HT-29 (cell line): ENCODE measurements around the gene OXLD1. TPM values are rescaled to one million over a fixed set of nuclear protein-coding genes. Genes with fewer than 3 reads are reported as not detected.

Source experiments
- DNase-seq: peaks from one replicate; pipeline ENCODE4 v3.0.0-alpha.2; 2015; ENCODE audit warnings: low spot score
- total RNA-seq: library from RNA; depleted of rRNA; stranded (reverse); fragments of >200 nt; shearing (Covaris generic); gene quantifications from 2 replicates; pipeline ENCODE4 v1.2.3, GENCODE V29; 2014

OXLD1 gene
- total RNA-seq, 1 experiment from 2014 or later, result 97.8 TPM

GRCh38 chr17:81683584-81684441, 17.4 kb upstream of the OXLD1 start, which contains the start of the genes ARL16 and HGS:
Gene ARL16, minus strand, starts transcription at chr17:81683797. Its CDS starts 44 bp downstream, at chr17:81683753.
Gene HGS, plus strand, starts transcription at chr17:81684011. Its CDS starts 56 bp downstream, at chr17:81684067.
- peak; percentile 99 for DNase-seq

GRCh38 chr17:81683208-81683583, 16.8 kb upstream of the OXLD1 start:
- DNase-seq, result no peak

DNA sequence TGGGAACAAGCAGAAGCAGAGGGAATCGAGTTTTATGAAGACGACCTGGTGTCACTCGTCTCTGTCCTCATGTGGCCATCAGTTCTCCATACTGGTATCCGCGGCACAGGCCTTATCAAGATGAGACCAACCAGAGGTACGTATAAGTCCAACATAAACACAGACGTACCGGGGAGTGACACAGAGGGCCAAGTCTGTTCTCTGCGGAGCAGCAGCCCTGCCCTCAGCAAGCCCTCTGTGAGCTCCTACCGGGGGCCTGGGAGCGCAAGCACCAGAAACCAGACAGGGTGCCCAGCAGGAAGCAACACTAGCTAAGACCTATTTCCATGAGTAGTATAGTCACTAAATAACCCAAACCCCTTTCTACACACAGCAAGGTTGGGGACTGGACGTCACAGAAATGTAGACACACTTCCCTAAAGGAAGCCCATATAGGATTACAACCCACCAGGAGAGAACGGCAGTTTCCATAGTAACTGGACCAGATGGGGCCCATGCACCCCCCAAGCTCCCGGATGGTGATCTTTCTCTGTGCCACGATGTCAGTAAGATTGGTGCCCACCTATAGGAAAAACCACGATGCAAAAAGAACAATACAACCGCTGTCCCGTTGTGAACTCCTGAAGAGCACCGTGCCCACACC, 16.3 kb upstream of the OXLD1 start:
- DNase-seq, result no peak

DNA sequence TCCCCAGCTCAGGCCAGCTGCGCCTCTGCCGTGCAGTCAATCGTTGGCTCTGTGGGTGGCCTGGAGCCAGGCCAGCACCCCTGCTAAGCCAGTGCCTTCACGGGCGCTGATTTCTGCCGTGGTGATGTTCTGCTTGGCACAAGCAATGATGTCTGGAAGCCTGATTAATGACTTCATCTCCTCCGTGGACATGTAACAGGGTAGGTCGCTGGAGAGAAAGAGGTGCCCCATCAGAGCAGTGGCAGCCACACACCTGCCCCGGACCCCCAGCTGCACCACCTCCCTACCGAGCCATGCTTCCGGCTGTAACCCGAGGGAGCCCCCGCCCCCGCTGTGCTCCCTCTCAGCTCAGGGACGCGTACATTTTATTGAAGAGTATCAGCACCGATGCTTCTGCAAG, 15.3 kb upstream of the OXLD1 start:
- no peak for DNase-seq

GRCh38 chr17:81680150-81680549, 13.7 kb upstream of the OXLD1 start:
- no peak for DNase-seq

- DNase-seq, result no peak
Measured at GRCh38 chr17:81676906-81677305, 10.5 kb upstream of the OXLD1 start.

GRCh38 chr17:81675515-81676221, 9.3 kb upstream of the OXLD1 start:
- DNase-seq, result peak; percentile 33

GRCh38 chr17:81673561-81674258, 7.3 kb upstream of the OXLD1 start:
- DNase-seq, result no peak

GRCh38 chr17:81672954-81673353, 6.5 kb upstream of the OXLD1 start:
- no peak for DNase-seq

- no peak for DNase-seq
Measured at GRCh38 chr17:81672504-81672903, 6.1 kb upstream of the OXLD1 start.

DNA sequence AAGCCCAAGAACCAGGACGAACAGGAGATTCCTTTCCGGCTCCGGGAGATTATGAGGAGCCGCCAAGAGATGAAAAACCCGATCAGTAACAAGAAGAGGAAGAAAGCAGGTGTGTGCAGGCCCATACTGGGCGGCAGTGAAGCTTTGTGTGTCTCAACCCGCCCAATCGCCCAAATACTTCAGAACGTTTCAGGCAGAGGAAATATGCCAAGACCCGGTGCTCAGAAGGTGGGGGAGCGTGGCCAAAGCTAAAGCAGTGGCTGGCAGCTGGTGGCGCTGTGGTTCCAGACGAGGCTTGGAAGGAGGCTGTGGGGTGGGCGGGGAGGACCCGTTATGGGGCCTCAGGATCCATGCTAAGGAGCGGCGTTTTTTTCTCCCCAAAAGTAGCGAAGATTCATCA, 1.3 kb upstream of the OXLD1 start:
- no peak for DNase-seq

GRCh38 chr17:81666092-81666341, 388 bp downstream of the OXLD1 start:
- DNase-seq, result peak; percentile 32

DNA sequence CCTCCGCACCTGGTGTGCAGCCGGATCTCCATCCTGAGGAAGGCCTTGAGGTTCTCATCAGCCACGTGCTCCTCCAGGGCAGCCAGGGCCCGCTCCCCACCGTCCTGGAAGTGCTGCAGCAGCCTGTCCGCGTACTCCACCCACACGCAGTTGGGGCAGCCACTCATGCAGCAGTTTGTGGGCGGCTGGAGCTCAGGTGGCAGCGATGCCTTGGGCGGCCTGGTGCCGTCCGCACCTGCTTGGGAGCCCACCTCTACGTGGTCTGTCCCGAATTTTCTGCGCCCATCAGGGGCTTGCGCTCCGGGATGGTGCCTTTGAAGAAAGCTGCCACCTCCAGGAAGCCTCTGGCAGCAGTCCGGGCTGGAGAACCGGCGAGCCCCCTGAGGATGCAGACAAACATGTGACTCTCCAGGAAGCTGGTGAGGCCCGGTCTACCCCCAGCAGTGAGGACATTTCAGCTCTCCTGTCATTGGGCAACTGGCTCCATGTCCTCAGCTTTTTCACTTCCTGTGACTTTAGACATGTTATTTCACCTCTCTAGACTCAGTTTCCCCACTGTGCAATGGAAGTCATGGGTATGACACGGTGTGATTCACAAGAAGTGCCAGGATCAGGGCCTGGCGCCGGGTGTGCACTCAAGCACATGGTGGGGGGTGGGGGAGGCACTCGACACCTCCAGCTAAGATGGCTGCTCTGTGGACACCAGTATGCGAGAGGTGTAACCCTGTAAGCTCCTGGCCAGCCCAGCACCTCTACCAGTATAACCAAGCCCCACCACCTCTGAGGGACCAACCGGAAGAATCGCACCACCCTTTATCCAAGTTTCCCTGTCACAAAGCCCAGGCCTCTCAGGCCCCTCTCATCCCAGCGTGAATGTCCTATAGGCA, 957 bp downstream of the OXLD1 start:
- DNase-seq, result no peak

DNA sequence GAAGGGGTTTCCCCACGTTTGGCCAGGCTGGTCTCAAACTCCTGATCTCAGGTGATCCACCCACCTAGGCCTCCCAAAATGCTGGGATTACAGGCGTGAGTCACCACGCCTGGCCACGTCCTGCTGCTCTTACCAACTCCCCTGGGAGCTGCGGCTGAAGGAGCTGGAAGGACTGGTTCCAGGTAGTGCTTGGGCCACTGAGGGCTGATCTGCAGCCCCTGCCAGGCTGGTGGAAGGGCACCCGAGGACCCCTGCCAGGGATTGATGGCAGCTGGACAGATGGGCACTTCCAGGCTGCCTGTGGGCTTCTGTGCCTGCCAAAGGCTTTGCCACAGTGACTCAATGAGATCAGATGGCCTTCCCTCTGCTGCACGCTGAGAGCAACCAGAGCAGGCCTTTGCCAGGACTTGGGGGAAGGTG, 2.3 kb downstream of the OXLD1 start:
- DNase-seq, result no peak

GRCh38 chr17:81662002-81662401, 4.4 kb downstream of the OXLD1 start:
- no peak for DNase-seq

DNA sequence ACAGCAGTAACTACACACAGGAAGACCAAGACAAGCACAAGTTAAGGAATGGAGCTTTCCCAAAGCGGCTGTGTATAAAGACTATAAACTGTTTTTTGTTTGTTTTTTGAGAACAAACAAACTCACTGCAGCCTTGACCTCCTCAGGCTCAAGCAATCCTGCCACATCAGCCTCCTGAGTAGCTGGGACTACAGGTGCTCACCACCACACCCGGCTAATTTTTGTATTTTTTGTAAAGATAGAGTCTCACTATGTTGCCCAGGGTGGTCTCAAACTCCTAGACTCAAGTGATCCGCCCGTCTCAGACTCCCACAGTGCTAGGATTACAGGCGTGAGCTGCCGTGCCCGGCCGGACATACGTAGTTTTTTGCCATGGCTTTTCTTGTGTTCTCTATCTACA, 6.0 kb downstream of the OXLD1 start:
- no peak for DNase-seq

DNA sequence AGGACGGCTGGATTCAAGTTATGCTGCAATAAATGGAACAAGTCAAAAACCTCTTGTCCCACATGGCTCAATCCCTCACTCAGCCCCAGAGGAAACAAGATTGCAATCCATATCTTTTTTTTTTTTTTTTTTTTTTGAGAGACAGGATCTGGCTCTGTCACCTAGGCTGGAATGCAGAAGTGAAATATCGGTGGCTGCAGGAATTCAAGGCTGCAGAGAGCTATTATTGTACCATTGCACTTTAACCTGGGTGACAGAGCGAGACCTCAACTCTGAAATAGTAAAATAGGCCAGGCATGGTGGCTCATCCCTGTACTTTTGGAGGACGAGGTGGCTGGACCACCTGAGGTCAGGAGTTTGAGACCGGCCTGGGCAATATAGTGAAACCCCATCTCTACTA, 7.4 kb downstream of the OXLD1 start:
- DNase-seq, result no peak

DNA sequence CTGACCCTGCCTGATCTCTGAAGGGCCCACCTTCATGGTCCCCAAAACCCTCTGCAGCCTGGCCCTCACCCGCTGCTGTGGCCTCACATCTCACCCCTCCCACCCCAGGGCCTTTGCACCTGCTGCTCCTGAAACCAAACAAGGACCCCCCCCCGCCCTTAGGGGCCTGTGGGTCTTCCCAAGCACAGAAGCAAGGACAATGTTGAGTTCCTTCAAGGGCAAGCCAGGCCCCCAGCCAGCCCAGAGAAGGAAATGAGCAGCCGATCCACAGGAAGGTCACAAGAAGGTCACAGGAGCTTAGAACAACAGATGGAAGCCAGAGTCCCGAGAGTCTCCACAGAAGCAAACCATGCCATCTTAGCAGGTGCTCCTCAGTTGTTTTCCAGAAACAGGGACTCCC, 9.6 kb downstream of the OXLD1 start:
- no peak for DNase-seq

GRCh38 chr17:81656118-81656743, 10.2 kb downstream of the OXLD1 start, which contains the start of gene PDE6G:
Gene PDE6G, minus strand, starts transcription at chr17:81656542. Its CDS starts 3,237 bp downstream, at chr17:81653305.
- no peak for DNase-seq

DNA sequence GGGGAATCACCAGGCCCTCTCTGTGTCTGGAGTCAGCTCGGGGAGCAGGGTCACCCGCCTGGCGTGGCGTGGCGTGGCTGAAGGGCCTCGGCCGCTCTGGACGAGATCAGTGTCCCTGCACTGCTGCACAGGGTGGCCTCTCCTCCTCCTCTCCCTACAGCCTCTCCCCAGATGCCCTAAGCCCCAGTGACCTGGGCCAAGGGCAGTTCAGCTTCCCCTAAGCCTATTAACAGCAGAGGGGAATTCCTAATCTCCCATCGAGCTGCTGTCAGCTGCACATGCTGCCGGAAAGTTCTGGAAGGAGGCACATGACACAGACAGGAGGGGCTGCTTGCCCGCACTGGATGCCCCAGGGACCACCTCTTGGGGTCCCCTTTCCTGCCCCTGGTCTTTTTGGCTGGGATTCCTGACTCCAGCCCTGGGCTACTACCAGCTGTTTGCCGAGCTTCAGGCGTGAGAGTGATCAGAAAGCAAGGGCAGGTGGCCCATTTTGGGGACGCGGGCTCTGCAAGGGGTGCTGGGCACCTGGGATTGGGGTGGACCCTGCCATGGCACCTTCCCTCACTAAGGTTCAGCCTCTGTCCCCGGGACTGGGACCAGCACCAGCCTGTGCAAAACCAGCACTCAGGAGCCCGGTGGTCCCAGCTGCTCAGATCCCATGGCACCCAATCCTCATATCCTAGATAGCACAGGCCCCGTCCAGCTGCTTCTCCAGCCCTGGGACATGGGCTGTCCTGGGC, 10.9 kb downstream of the OXLD1 start:
- no peak for DNase-seq
